ELR (cell line): ENCODE measurements around the gene OR5K1.

ENCODE experiments used
- DNase-seq: peaks from one replicate; pipeline ENCODE4 v3.0.0-alpha.2; 2015; ENCODE audit warnings: low read depth

Gene OR5K1

GRCh38 chr3:98514948-98515347 is 51.9 kb downstream of the OR5K1 start:
- DNase-seq = no peak

- no peak for DNase-seq
Measured at GRCh38 chr3:98518816-98519215, 55.8 kb downstream of the OR5K1 start.

- DNase-seq = no peak
Measured at GRCh38 chr3:98519351-98519750, 56.4 kb downstream of the OR5K1 start.

- DNase-seq = peak; percentile 83
Measured at GRCh38 chr3:98521897-98522543, 59.0 kb downstream of the OR5K1 start.
